PC-9 (cell line): ENCODE results near the gene CLECL1. TPM values are rescaled to one million over a fixed set of nuclear protein-coding genes. Genes with fewer than 3 reads are reported as not detected.
A peak's percentile ranks its signal among the peaks of the same experiment; 100 is the strongest.

Experiments
- BruUV-seq: library from RNA; stranded (reverse); fragments of 400-500 nt; replicated peaks from 2 replicates; lab custom pipeline; 2021; lab: Mats Ljungman, UMichigan
- CTCF ChIA-PET: fragments of 300-600 bp; sonication (Branson Sonifier 250); formaldehyde crosslinking; loops from one replicate; lab custom pipeline; 2022; ENCODE audit warnings: antibody characterized with exemption; lab: Charles Lee
- POLR2A ChIA-PET: fragments of 300-600 bp; sonication (Branson Sonifier 250); formaldehyde crosslinking; loops from one replicate; lab custom pipeline; 2022; ENCODE audit warnings: antibody characterized with exemption; ENCODE audit not compliant: unreplicated experiment; lab: Charles Lee
- DNase-seq, 2 experiments: peaks; one replicate each; pipeline versions ENCODE4 v3.0.0 to v3.0.0-alpha.2; 2015 to 2022; ENCODE audit warnings: mixed read lengths in 1 of 2
- H2AFZ ChIP-seq: fragments of 200-600 bp; sonication (generic); 2 replicates; pipeline ENCODE4 v1.8.1; 2017; ENCODE audit warnings: antibody characterized with exemption
- H3F3A ChIP-seq: fragments of 200-600 bp; sonication (generic); 2 replicates; pipeline ENCODE4 v1.8.1; 2017; ENCODE audit warnings: antibody characterized with exemption, mild to moderate bottlenecking, low read depth; ENCODE audit not compliant: insufficient read depth
- H3K27ac ChIP-seq: fragments of 200-600 bp; sonication (generic); 2 replicates; pipeline ENCODE4 v1.6.1; 2016; ENCODE audit warnings: mixed run types
- H3K27me3 ChIP-seq: fragments of 200-600 bp; sonication (generic); 2 replicates; pipeline ENCODE4 v1.6.1; 2016; ENCODE audit warnings: low read depth, mixed run types; ENCODE audit not compliant: insufficient read depth
- H3K36me3 ChIP-seq: fragments of 200-600 bp; sonication (generic); 2 replicates; pipeline ENCODE4 v1.6.1; 2016; ENCODE audit warnings: low read depth, mixed run types
- H3K4me1 ChIP-seq: fragments of 200-600 bp; sonication (generic); replicated peaks from 2 replicates; pipeline ENCODE4 v1.6.1; 2016; ENCODE audit warnings: mixed run types; ENCODE audit not compliant: insufficient read depth
- H3K4me2 ChIP-seq: fragments of 200-600 bp; sonication (generic); 2 replicates; pipeline ENCODE4 v1.6.1; 2017; ENCODE audit warnings: mixed run types
- H3K4me3 ChIP-seq: fragments of 200-600 bp; sonication (generic); 2 replicates; pipeline ENCODE4 v1.6.1; 2016; ENCODE audit warnings: mixed run types
- H3K79me2 ChIP-seq: fragments of 200-600 bp; sonication (generic); 2 replicates; pipeline ENCODE4 v1.6.1; 2017; ENCODE audit warnings: low read depth, mixed run types
- H3K9me2 ChIP-seq: fragments of 200-600 bp; sonication (generic); 2 replicates; pipeline ENCODE4 v1.8.1; 2017; ENCODE audit warnings: mild to moderate bottlenecking; ENCODE audit not compliant: insufficient read depth
- H3K9me3 ChIP-seq: fragments of 200-600 bp; sonication (generic); 2 replicates; pipeline ENCODE4 v1.8.1; 2016; ENCODE audit warnings: low read depth; ENCODE audit not compliant: insufficient read depth
- H4K20me1 ChIP-seq: fragments of 200-600 bp; sonication (generic); 2 replicates; pipeline ENCODE4 v1.8.1; 2017; ENCODE audit not compliant: insufficient read depth
- EZH2 ChIP-seq: fragments of 200-600 bp; sonication (generic); IDR thresholded peaks from 2 replicates; pipeline ENCODE4 v1.8.0; 2017; ENCODE audit warnings: antibody characterized with exemption, low read depth
- intact Hi-C: fragments of 100-400 bp; cut with micrococcal nuclease; formaldehyde crosslinking; loops from one replicate; pipeline ENCODE4 v1.10.0; 2022; ENCODE audit not compliant: unreplicated experiment
- total RNA-seq: library from RNA; stranded (reverse); gene quantifications from 2 replicates; pipeline ENCODE4 v1.2.3, GENCODE V29; 2021
- TF ChIP-seq, protein P1 (sequence below): fragments of 200-600 bp; sonication (generic); conservative IDR thresholded peaks from 2 replicates; pipeline ENCODE4 v1.6.1; 2017; ENCODE audit warnings: mixed run types, antibody characterized with exemption, mild to moderate bottlenecking, moderate library complexity

Gene CLECL1
- total RNA-seq, 1 experiment from 2014 or later: not detected

GRCh38 chr12:9749640-9750039 lies 16.7 kb upstream of the CLECL1 start:
- H2AFZ ChIP-seq: no peak overlapping the region
- intact Hi-C loops: loop anchor here (1.0 to 10.0 kb wide), 10 partner anchors 49 to 1738 kb away; partner anchors contain the start of genes CLEC12B, CLEC9A, GABARAPL1 and STYK1
- TF ChIP-seq, protein P1, sequence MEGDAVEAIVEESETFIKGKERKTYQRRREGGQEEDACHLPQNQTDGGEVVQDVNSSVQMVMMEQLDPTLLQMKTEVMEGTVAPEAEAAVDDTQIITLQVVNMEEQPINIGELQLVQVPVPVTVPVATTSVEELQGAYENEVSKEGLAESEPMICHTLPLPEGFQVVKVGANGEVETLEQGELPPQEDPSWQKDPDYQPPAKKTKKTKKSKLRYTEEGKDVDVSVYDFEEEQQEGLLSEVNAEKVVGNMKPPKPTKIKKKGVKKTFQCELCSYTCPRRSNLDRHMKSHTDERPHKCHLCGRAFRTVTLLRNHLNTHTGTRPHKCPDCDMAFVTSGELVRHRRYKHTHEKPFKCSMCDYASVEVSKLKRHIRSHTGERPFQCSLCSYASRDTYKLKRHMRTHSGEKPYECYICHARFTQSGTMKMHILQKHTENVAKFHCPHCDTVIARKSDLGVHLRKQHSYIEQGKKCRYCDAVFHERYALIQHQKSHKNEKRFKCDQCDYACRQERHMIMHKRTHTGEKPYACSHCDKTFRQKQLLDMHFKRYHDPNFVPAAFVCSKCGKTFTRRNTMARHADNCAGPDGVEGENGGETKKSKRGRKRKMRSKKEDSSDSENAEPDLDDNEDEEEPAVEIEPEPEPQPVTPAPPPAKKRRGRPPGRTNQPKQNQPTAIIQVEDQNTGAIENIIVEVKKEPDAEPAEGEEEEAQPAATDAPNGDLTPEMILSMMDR: no peak
- no peak for TF ChIP-seq EZH2
- no peak for DNase-seq
- H3K36me3 ChIP-seq: no peaks in the 10 kb centered on the region
- H3K27me3 ChIP-seq: no peaks in the 10 kb centered on the region
- H3F3A ChIP-seq: no peaks in the 10 kb centered on the region
- no peak overlapping the region for H3K27ac ChIP-seq
- H3K9me2 ChIP-seq: no peaks in the 10 kb centered on the region
- H3K9me3 ChIP-seq: no peaks in the 10 kb centered on the region
- CTCF ChIA-PET: interaction anchor here (0.7 to 2.9 kb wide), 8 partner anchors 12 to 1093 kb away, joined by 3 to 52 read pairs (median 4); no protein-coding TSS in a partner anchor
- no peak overlapping the region for H3K4me3 ChIP-seq
- no peaks in the 10 kb centered on the region for H3K79me2 ChIP-seq
- BruUV-seq: no TSS peak
- peaks cover 9% of the 10 kb centered on the region; the same call in 1 of the 2 replicates for H3K4me1 ChIP-seq
- no peaks in the 10 kb centered on the region for H4K20me1 ChIP-seq
- POLR2A ChIA-PET: no interaction called here
- no peak overlapping the region for H3K4me2 ChIP-seq

GRCh38 chr12:9745199-9745598 lies 12.3 kb upstream of the CLECL1 start:
- Histone ChIP-seq H3K9me3 (no peaks in the 10 kb centered on the region), H3F3A (no peaks in the 10 kb centered on the region), H3K27me3 (no peaks in the 10 kb centered on the region), H3K4me3 (no peak overlapping the region), H3K4me2 (no peak overlapping the region), H3K9me2 (no peaks in the 10 kb centered on the region), H3K27ac (no peak overlapping the region), H3K36me3 (no peaks in the 10 kb centered on the region), H4K20me1 (no peaks in the 10 kb centered on the region), H3K79me2 (no peaks in the 10 kb centered on the region), H3K4me1 (peaks cover 22% of the 10 kb centered on the region), H2AFZ (no peak overlapping the region)
- POLR2A ChIA-PET: no interaction called here
- TF ChIP-seq, protein P1: no peak
- TF ChIP-seq EZH2: no peak
- CTCF ChIA-PET: no interaction called here
- BruUV-seq: no TSS peak
- no peak for DNase-seq
- intact Hi-C loops: no loop called here

DNA sequence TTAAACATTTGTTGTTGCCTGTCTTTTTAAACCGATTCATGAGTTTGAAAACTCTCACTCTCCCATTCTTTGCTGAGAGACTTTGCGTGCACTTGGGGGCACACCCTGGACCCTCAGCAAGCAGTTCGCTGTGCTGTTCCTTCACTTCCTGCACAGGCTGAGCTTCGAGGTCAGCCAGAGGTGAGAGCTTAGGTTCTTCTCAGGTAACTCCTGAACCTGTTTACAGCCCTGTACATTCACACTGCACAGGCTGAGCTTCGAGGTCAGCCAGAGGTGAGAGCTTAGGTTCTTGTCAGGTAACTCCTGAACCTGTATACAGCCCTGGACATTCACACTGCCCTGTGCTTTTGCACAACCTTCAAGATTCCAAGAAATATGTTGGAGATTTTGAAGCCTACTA lies 9.8 kb upstream of the CLECL1 start:
- ChIA-PET POLR2A (interaction anchor here (0.6 to 1.1 kb wide), 6 partner anchors 56 to 831 kb away, joined by 3 to 7 read pairs (median 3); no protein-coding TSS in a partner anchor), CTCF (interaction anchor here (0.6 to 2.3 kb wide), 20 partner anchors 8 to 1190 kb away, joined by 3 to 11 read pairs (median 4); partner anchors contain the start of gene CLEC2B)
- BruUV-seq: no TSS peak
- Histone ChIP-seq H3K9me2 (no peaks in the 10 kb centered on the region), H4K20me1 (no peaks in the 10 kb centered on the region), H3K36me3 (no peaks in the 10 kb centered on the region), H3K27ac (peak overlapping the region; percentile 7; the same call in 1 of the 2 replicates), H3K4me2 (peak overlapping the region; percentile 42), H3K9me3 (no peaks in the 10 kb centered on the region), H3K4me3 (no peak overlapping the region), H3K4me1 (peaks cover 23% of the 10 kb centered on the region), H3F3A (no peaks in the 10 kb centered on the region), H2AFZ (peak overlapping the region; percentile 59), H3K27me3 (no peaks in the 10 kb centered on the region), H3K79me2 (no peaks in the 10 kb centered on the region)
- DNase-seq: peak; percentile 49 to 55
- TF ChIP-seq, protein P1: no peak
- TF ChIP-seq EZH2: no peak
- intact Hi-C loops: loop anchor here (1.0 to 2.0 kb wide), 3 partner anchors 21 to 94 kb away; no protein-coding TSS in a partner anchor
